HEK293 (cell line): ENCODE results near the gene NT5DC2.

ENCODE experiments used
- HOXD13 ChIP-seq: sonication (generic); formaldehyde crosslinking; IDR thresholded peaks from 2 replicates; pipeline ENCODE4 v1.8.0; 2022; ENCODE audit warnings: missing genetic modification reagents, borderline replicate concordance
- ZNF596 ChIP-seq: fragments of 450-650 bp; IDR thresholded peaks from 2 replicates; pipeline ENCODE4 v1.5.0; 2018; ENCODE audit warnings: missing biosample characterization, mild to moderate bottlenecking, missing genetic modification characterization, moderate library complexity

- TF ChIP-seq HOXD13 (CRISPR knock-in tag) (no peak), ZNF596 (tag by site-specific recombination) (no peak)
Measured at GRCh38 chr3:52536112-52536368, 2.4 kb upstream of the NT5DC2 start.
